H1 (cell line): ENCODE data around the gene TSHZ2. TPM values are rescaled to one million over a fixed set of nuclear protein-coding genes. Genes with fewer than 3 reads are reported as not detected.

Source experiments
- CTCF ChIA-PET: fragments of 300-600 bp; sonication (Branson Sonifier 250); formaldehyde crosslinking; loops from one replicate; lab custom pipeline; 2021; ENCODE audit not compliant: partially characterized antibody; lab: Charles Lee
- POLR2A ChIA-PET: fragments of 300-600 bp; sonication (Branson Sonifier 250); formaldehyde crosslinking; loops from one replicate; lab custom pipeline; 2021; ENCODE audit warnings: inconsistent platforms; ENCODE audit not compliant: partially characterized antibody; lab: Charles Lee
- DNase-seq, 2 experiments: peaks; one replicate each; pipeline versions ENCODE4 v3.0.0 to v3.0.0-alpha.2; 2010 to 2022; ENCODE audit warnings: low spot score in 2 of 2, low read depth in 1 of 2, mixed read lengths in 1 of 2
- FAIRE-seq: peaks from 2 replicates; lab custom pipeline; 2011; peaks lifted over from hg19 to GRCh38; lab: Jason Lieb, UNC
- H2AFZ ChIP-seq: 2 replicates; pipeline ENCODE4 v1.8.1; 2012; ENCODE audit warnings: low read length, inconsistent platforms
- H2AK5ac ChIP-seq: 2 replicates; pipeline ENCODE4 v1.6.1; 2013; ENCODE audit warnings: low read depth, low read length
- H2BK120ac ChIP-seq: replicated peaks from 2 replicates; pipeline ENCODE3; 2013; ENCODE audit warnings: low read depth, low read length, inconsistent platforms
- H2BK12ac ChIP-seq: 2 replicates; pipeline ENCODE4 v1.6.1; 2013; ENCODE audit warnings: low read depth, low read length
- H2BK15ac ChIP-seq: 2 replicates; pipeline ENCODE4 v1.6.1; 2013; ENCODE audit warnings: low read length
- H2BK20ac ChIP-seq: 2 replicates; pipeline ENCODE4 v1.6.1; 2013; ENCODE audit warnings: low read length
- H2BK5ac ChIP-seq: 2 replicates; pipeline ENCODE4 v1.6.1; 2013; ENCODE audit warnings: low read depth, low read length
- H3K14ac ChIP-seq: 2 replicates; pipeline ENCODE4 v1.6.1; 2013; ENCODE audit warnings: inconsistent platforms; ENCODE audit not compliant: insufficient read length
- H3K18ac ChIP-seq: 2 replicates; pipeline ENCODE4 v1.6.1; 2013; ENCODE audit warnings: low read length; ENCODE audit errors: extremely low read depth
- H3K23ac ChIP-seq: 2 replicates; pipeline ENCODE4 v1.6.1; 2013; ENCODE audit warnings: inconsistent platforms; ENCODE audit not compliant: insufficient read length
- H3K23me2 ChIP-seq: 2 replicates; pipeline ENCODE4 v1.6.1; 2013; ENCODE audit warnings: low read depth, low read length
- H3K27ac ChIP-seq: 2 replicates; pipeline ENCODE4 v1.6.1; 2011; ENCODE audit warnings: low read depth, low read length, inconsistent platforms
- H3K27me3 ChIP-seq, 4 experiments: replicated peaks in 1 of 4; 1 replicate in 1 of 4; 2 replicates in 3 of 4; pipeline versions ENCODE4 v1.6.1 to v1.8.1; 2011 to 2013; ENCODE audit warnings: low read length in 3 of 4, mild to moderate bottlenecking in 3 of 4, inconsistent platforms in 2 of 4, mixed read lengths in 2 of 4, moderate library complexity in 1 of 4; ENCODE audit not compliant: control insufficient read depth in 3 of 4, insufficient read depth in 3 of 4; ENCODE audit errors: extremely low read depth in 1 of 4
- H3K36me3 ChIP-seq, 4 experiments: 2 replicates each; pipeline versions ENCODE4 v1.6.1 to v1.8.1; 2011 to 2013; ENCODE audit warnings: mild to moderate bottlenecking in 4 of 4, low read length in 3 of 4, moderate library complexity in 2 of 4, control low read depth in 1 of 4, inconsistent platforms in 1 of 4; ENCODE audit not compliant: insufficient read depth in 4 of 4, control insufficient read depth in 2 of 4
- H3K4ac ChIP-seq: replicated peaks from 2 replicates; pipeline ENCODE3; 2013; ENCODE audit warnings: low read length, low read depth, mixed read lengths, inconsistent platforms; ENCODE audit not compliant: insufficient read length
- H3K4me1 ChIP-seq, 4 experiments: replicated peaks in 1 of 4; 1 replicate in 1 of 4; 2 replicates in 3 of 4; pipeline versions ENCODE4 v1.6.1 to v1.8.1; 2011 to 2013; ENCODE audit warnings: low read length in 3 of 4, inconsistent platforms in 2 of 4, mixed read lengths in 1 of 4; ENCODE audit not compliant: insufficient read depth in 4 of 4, control insufficient read depth in 3 of 4
- H3K4me2 ChIP-seq, 2 experiments: 2 replicates each; pipeline versions ENCODE4 v1.6.1 to v1.8.1; 2011 to 2013; ENCODE audit warnings: low read depth in 2 of 2, low read length in 2 of 2, control low read depth in 1 of 2, inconsistent platforms in 1 of 2, mild to moderate bottlenecking in 1 of 2; ENCODE audit not compliant: insufficient read depth in 1 of 2
- H3K4me3 ChIP-seq, 4 experiments: fragments of 200-600, 300-600 bp in 1 of 4; sonication (generic), shearing (Covaris generic), sonication (Bioruptor Twin) in 1 of 4; 2 replicates each; pipeline versions ENCODE4 v1.5.1 to v1.8.1; 2011 to 2016; ENCODE audit warnings: low read length in 4 of 4, low read depth in 3 of 4, control low read depth in 2 of 4, inconsistent platforms in 2 of 4, mild to moderate bottlenecking in 2 of 4, mixed read lengths in 1 of 4, moderate library complexity in 1 of 4; ENCODE audit not compliant: insufficient read depth in 2 of 4; ENCODE audit errors: extremely low read depth in 1 of 4
- H3K56ac ChIP-seq: replicated peaks from 2 replicates; pipeline ENCODE3; 2013; ENCODE audit warnings: low read depth, mild to moderate bottlenecking, mixed read lengths, low read length, inconsistent platforms; ENCODE audit not compliant: insufficient read length
- H3K79me1 ChIP-seq: 2 replicates; pipeline ENCODE4 v1.6.1; 2013; ENCODE audit warnings: low read depth, low read length, control low read depth
- H3K79me2 ChIP-seq, 2 experiments: 2 replicates each; pipeline versions ENCODE4 v1.6.1 to v1.8.1; 2012 to 2013; ENCODE audit warnings: low read length in 2 of 2, mild to moderate bottlenecking in 2 of 2, inconsistent platforms in 1 of 2; ENCODE audit not compliant: insufficient read depth in 2 of 2, control insufficient read depth in 1 of 2
- H3K9ac ChIP-seq, 4 experiments: replicated peaks in 1 of 4; 1 replicate in 1 of 4; 2 replicates in 3 of 4; pipeline versions ENCODE4 v1.6.1 to v1.8.1; 2011 to 2013; ENCODE audit warnings: low read depth in 3 of 4, low read length in 3 of 4, control low read depth in 2 of 4, mild to moderate bottlenecking in 2 of 4, moderate library complexity in 2 of 4, inconsistent platforms in 1 of 4; ENCODE audit errors: extremely low read depth in 1 of 4
- H3K9me3 ChIP-seq, 2 experiments: 2 replicates each; pipeline versions ENCODE4 v1.6.1 to v1.8.1; 2012 to 2013; ENCODE audit warnings: mild to moderate bottlenecking in 2 of 2, moderate library complexity in 2 of 2, control low read depth in 1 of 2, inconsistent platforms in 1 of 2, low read depth in 1 of 2, low read length in 1 of 2, mixed read lengths in 1 of 2; ENCODE audit not compliant: insufficient read depth in 2 of 2
- H4K20me1 ChIP-seq, 2 experiments: replicated peaks in 1 of 2; 2 replicates each; pipeline versions ENCODE3 to v1.8.1; 2011 to 2013; ENCODE audit warnings: inconsistent platforms in 2 of 2, low read length in 2 of 2, mild to moderate bottlenecking in 1 of 2; ENCODE audit not compliant: insufficient read depth in 2 of 2, control insufficient read depth in 1 of 2
- H4K5ac ChIP-seq: 2 replicates; pipeline ENCODE4 v1.6.1; 2013; ENCODE audit warnings: low read length, low read depth, mixed read lengths, inconsistent platforms; ENCODE audit not compliant: insufficient read length
- H4K8ac ChIP-seq: 2 replicates; pipeline ENCODE4 v1.8.0; 2013; ENCODE audit warnings: mild to moderate bottlenecking, moderate library complexity, low read length, inconsistent platforms; ENCODE audit not compliant: insufficient read depth; ENCODE audit errors: extremely low read depth
- H4K91ac ChIP-seq: replicated peaks from 2 replicates; pipeline ENCODE3; 2013; ENCODE audit warnings: low read length, mixed read lengths, inconsistent platforms; ENCODE audit not compliant: insufficient read length
- ASH2L ChIP-seq: fragments of 200-600, 300-600 bp; sonication (generic); IDR thresholded peaks from one replicate; pipeline ENCODE4 v1.7.1; 2017; ENCODE audit warnings: low read length
- BACH1 ChIP-seq: IDR thresholded peaks from 2 replicates; pipeline ENCODE4 v1.6.1; 2012; ENCODE audit warnings: low read length, improper control_type of control experiment
- CBX8 ChIP-seq: fragments of 300-800, 300-1000 bp; sonication (generic); IDR thresholded peaks from 2 replicates; pipeline ENCODE4 v1.7.1; 2016; ENCODE audit warnings: low read depth, low read length, borderline replicate concordance
- EP300 ChIP-seq, 2 experiments: IDR thresholded peaks; 1 replicate in 1 of 2; 2 replicates in 1 of 2; pipeline ENCODE4 v1.6.1; 2011 to 2012; ENCODE audit warnings: low read depth in 2 of 2, low read length in 2 of 2, mild to moderate bottlenecking in 2 of 2, borderline replicate concordance in 1 of 2, inconsistent platforms in 1 of 2, moderate library complexity in 1 of 2
- HDAC2 ChIP-seq, 2 experiments: fragments of 300-600 bp in 1 of 2; sonication (generic) in 1 of 2; IDR thresholded peaks; 2 replicates each; pipeline ENCODE4 v1.6.1; 2011 to 2012; ENCODE audit warnings: low read depth in 2 of 2, low read length in 2 of 2, mild to moderate bottlenecking in 2 of 2, moderate library complexity in 2 of 2, borderline replicate concordance in 1 of 2, inconsistent platforms in 1 of 2
- MAFK ChIP-seq: IDR thresholded peaks from 2 replicates; pipeline ENCODE4 v1.6.1; 2012; ENCODE audit warnings: low read depth, mild to moderate bottlenecking, improper control_type of control experiment, low read length
- PHF8 ChIP-seq: fragments of 200-600 bp; sonication (generic); conservative IDR thresholded peaks from 2 replicates; pipeline ENCODE4 v1.7.1; 2012; ENCODE audit warnings: low read depth, mild to moderate bottlenecking, inconsistent platforms, low read length, moderate library complexity
- RBBP5 ChIP-seq: IDR thresholded peaks from 2 replicates; pipeline ENCODE4 v1.7.1; 2012; ENCODE audit warnings: low read depth, mild to moderate bottlenecking, inconsistent platforms, low read length, moderate library complexity, borderline replicate concordance
- SP4 ChIP-seq: IDR thresholded peaks from 2 replicates; pipeline ENCODE4 v1.6.1; 2012; ENCODE audit warnings: low read length, inconsistent platforms
- SUZ12 ChIP-seq: fragments of 200-600 bp; sonication (generic); IDR thresholded peaks from 2 replicates; pipeline ENCODE4 v1.6.1; 2012; ENCODE audit warnings: mild to moderate bottlenecking, inconsistent platforms, low read length, moderate library complexity, mixed read lengths
- TAF1 ChIP-seq: IDR thresholded peaks from 2 replicates; pipeline ENCODE4 v1.6.1; 2011; ENCODE audit warnings: mild to moderate bottlenecking, low read depth, low read length
- WGBS, 2 experiments: shearing (Covaris generic) in 1 of 2; methylation state at CpG; one replicate each; pipeline versions ENCODE4 v1.1.6 to v1.1.7; 2013 to 2015; ENCODE audit warnings: low lambda C conversion rate in 2 of 2, mixed read lengths in 2 of 2, inconsistent platforms in 1 of 2, low coverage in 1 of 2, missing lambda C conversion rate in 1 of 2; ENCODE audit not compliant: insufficient replicate concordance in 2 of 2, insufficient coverage in 1 of 2, insufficient read length in 1 of 2; ENCODE audit errors: extremely low coverage in 1 of 2, missing lambda C conversion rate in 1 of 2; 5-methylcytosine and 5-hydroxymethylcytosine counted together
- polyA plus RNA-seq, 7 experiments: library from polyadenylated mRNA; depleted of rRNA in 3 of 7; stranded (reverse) in 5 of 7; unstranded in 2 of 7; fragments of >200 nt in 5 of 7; fragments of 200-250 nt in 2 of 7; gene quantifications; 1 replicate in 5 of 7; 2 replicates in 1 of 7; 4 replicates in 1 of 7; pipeline versions ENCODE4 v1.2.1 to v1.2.3, GENCODE V29; 2011 to 2013; ENCODE audit warnings: missing spikeins in 2 of 7, mixed read lengths in 2 of 7
- total RNA-seq: library from RNA; stranded (reverse); fragmentation: NEBNext Ultra II Directional; extraction: Animal tissue kit (Norgen Biotek cat#: 25700); gene quantifications from 2 replicates; pipeline ENCODE4 v1.2.1, GENCODE V29; 2021
- TF ChIP-seq, protein P1 (sequence below): IDR thresholded peaks from 2 replicates; pipeline ENCODE4 v1.6.1; 2011; ENCODE audit warnings: low read depth, mild to moderate bottlenecking, low read length; ENCODE audit not compliant: insufficient read depth

TSHZ2 gene
- total and polyA plus RNA-seq, 2 of the 8 experiments (the other 6 are each of a cell fraction or from before 2014, with no cell fraction given): 0.14 to 0.30 TPM

DNA sequence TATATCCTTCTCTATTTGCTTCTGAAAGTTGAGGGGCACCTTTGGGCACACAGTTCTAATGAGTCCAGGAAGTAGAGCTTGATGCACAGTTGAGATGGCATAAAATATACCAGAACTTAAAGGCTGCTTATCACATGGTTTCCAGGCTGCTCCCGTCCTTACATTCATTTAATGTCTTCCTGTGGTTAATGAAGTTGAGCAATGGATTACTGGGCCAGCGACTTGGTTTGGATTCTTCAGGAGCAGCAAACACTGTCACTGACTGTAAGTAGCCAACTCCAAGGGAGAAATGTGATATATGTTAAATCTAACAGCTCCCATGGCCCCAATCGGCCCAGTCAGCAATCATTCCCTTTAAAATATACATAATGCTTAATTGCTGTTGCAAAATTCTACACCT lies 9.0 kb upstream of the TSHZ2 start:
- H3K4me1 ChIP-seq: peaks cover 0 to 3% (median 1%) of the 10 kb centered on the region in 4 experiments; a peak in 1 of 7 replicates
- no peak overlapping the region for H4K5ac ChIP-seq
- no peak overlapping the region for H3K14ac ChIP-seq
- POLR2A ChIA-PET: no interaction called here
- WGBS, 2 experiments: 89% methylated on average over 3 of the region's 3 CpGs; no CpG with 5 or more reads in 1 of the 2 experiments
- no peak overlapping the region for H3K56ac ChIP-seq
- no peak overlapping the region for H3K27ac ChIP-seq
- H3K23ac ChIP-seq: no peak overlapping the region
- no peak overlapping the region for H2BK20ac ChIP-seq
- no peaks in the 10 kb centered on the region for H4K20me1 ChIP-seq
- H3K4ac ChIP-seq: no peak overlapping the region
- H2BK15ac ChIP-seq: no peak overlapping the region
- H3K4me2 ChIP-seq: no peak overlapping the region
- H2BK5ac ChIP-seq: no peak overlapping the region
- no peaks in the 10 kb centered on the region for H3K23me2 ChIP-seq
- no peak overlapping the region for H2BK12ac ChIP-seq
- no peaks in the 10 kb centered on the region for H3K36me3 ChIP-seq
- no peak overlapping the region for H2BK120ac ChIP-seq
- H2AFZ ChIP-seq: no peak overlapping the region
- no peak for DNase-seq
- H3K4me3 ChIP-seq: no peak overlapping the region
- H3K27me3 ChIP-seq: no peaks in the 10 kb centered on the region
- no peak overlapping the region for H3K9ac ChIP-seq
- H4K91ac ChIP-seq: no peak overlapping the region
- no peaks in the 10 kb centered on the region for H3K9me3 ChIP-seq
- no peak overlapping the region for H3K18ac ChIP-seq
- CTCF ChIA-PET: interaction anchor here (0.7 to 1.1 kb wide), 2 partner anchors 8 to 103 kb away, joined by 3 read pairs; no protein-coding TSS in a partner anchor
- no peaks in the 10 kb centered on the region for H3K79me2 ChIP-seq
- H2AK5ac ChIP-seq: no peak overlapping the region
- no peaks in the 10 kb centered on the region for H3K79me1 ChIP-seq
- FAIRE-seq: no peak
- no peak overlapping the region for H4K8ac ChIP-seq
- TF ChIP-seq ASH2L (no peak), MAFK (no peak), EP300 (IDR thresholded peaks at IDR 0.05; ENCODE audit: borderline replicate concordance in 1 of 2, low read depth in 2 of 2, low read length in 2 of 2) (no peak), PHF8 (no peak), SUZ12 (no peak), BACH1 (no peak), CBX8 (no peak), HDAC2 (IDR thresholded peaks at IDR 0.05; ENCODE audit: borderline replicate concordance in 1 of 2, low read depth in 2 of 2, low read length in 2 of 2) (no peak), SP4 (no peak), RBBP5 (no peak), TAF1 (no peak)
- TF ChIP-seq, protein P1, sequence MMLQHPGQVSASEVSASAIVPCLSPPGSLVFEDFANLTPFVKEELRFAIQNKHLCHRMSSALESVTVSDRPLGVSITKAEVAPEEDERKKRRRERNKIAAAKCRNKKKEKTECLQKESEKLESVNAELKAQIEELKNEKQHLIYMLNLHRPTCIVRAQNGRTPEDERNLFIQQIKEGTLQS: no peak
